GM19467 (cell line): Measurements from ENCODE around the gene TNIK.

Source experiments
- ATAC-seq: cut with Tn5 transposase; IDR thresholded peaks from one replicate; pipeline ENCODE4 v1.9.1; 2021; ENCODE audit warnings: mild to moderate bottlenecking, moderate library complexity; ENCODE audit not compliant: unreplicated experiment

The TNIK gene

DNA sequence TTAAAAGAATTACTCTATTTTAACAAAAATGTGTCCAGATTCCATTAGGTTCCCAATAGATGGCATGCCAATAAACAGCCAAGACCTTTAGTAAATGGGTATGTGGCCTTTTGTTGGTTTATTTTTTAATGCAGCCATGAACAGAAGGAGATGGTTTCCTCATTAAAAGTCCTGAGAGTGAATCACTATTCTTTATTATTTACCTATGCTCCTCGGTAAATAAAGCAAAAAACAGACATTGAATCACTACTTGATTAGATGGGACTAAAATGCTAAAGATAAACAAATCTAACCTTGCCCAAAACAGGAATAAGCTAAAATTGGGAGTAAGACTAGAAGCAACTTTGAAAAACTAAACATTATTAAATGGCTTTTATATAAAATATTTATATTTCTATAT is 94.2 kb downstream of the TNIK start:
- ATAC-seq, result no peak

DNA sequence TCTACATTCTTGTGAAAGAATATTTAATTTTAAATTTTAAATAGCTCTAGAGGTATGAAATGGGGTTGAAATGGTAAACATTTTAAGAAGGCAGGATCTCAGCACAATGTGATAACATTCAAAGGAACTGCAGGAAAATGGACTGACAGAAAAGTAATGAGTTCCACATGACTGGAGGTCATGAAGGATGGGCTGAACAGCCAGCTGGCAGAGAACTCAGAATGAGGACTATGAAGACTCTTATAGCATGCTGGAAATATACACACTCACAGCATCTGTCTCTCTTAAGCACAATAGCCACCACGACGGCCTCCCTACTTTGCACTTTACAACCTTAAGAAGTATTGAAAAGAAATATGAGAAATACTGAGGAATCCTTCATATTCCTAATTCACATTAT is 94.7 kb downstream of the TNIK start:
- ATAC-seq, result no peak

DNA sequence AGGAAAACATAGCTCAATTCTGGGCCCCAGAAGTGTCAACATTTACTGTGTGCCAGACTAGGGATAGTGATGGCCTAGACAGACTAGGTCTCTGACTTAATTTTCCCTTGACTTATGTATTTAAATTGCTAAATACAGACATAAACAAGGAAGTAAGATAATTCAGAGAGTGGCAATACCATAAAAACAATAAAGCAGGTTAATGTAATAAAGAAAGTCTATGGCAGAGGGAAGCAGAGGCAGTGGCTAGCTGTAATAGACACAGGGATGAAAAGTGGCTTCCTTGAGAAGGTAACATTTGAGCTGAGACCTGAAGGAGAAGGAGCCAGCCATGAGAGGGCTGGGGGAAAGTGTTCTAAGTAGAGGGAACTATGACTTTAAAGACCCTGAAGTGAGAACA is 95.7 kb downstream of the TNIK start:
- no peak for ATAC-seq

DNA sequence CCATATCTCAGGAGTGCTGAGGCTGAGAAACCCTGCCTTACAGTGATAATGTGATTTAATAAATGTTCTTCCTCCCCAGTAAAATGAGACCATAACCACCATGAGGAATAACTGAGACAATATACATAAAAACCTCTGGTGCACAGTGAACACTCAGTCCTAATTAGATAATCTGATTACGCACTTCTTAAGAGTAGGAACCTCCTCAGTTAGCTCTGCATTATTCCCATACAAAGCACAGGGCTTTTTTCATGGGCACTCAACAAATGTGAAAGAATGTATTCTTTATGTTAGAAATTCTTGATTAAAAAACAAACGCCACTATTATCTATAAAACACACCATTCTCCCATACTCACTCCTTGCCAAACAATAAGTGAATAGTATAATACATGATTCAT is 97.0 kb downstream of the TNIK start:
- ATAC-seq, result no peak

DNA sequence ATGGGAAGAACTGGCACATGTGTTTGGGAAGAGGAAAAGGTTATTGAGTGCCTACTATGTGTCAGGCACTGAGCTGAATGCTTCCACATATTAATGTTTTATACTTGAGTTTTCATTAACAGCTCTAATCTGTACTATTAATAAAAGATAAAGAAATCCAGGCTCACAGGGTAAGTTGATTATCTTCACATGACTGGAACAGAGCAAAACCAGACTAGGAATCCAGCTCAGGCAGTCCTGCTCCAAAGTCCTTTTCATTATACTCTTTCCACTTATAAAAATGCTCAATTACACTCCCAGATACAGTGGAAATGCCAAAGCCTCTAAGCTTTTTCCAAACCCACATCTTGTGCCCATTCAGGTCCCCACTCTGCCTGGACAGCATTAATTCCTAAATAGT is 97.6 kb downstream of the TNIK start:
- no peak for ATAC-seq

DNA sequence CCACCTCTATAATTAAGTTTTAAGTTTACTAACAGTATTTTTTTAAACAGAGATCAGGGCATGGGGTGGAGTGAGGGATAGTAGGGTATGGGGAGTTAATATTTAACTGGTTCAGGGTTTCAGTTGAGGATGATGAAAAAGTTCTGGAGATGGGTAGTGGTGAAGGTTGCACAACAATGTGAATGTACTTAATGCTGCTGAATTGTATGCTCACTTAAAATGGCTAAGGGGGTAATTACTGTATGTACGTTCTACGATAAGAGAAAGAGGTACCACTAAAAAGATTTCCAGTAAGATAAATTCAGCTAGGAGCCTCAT is 101.4 kb downstream of the TNIK start:
- no peak for ATAC-seq

DNA sequence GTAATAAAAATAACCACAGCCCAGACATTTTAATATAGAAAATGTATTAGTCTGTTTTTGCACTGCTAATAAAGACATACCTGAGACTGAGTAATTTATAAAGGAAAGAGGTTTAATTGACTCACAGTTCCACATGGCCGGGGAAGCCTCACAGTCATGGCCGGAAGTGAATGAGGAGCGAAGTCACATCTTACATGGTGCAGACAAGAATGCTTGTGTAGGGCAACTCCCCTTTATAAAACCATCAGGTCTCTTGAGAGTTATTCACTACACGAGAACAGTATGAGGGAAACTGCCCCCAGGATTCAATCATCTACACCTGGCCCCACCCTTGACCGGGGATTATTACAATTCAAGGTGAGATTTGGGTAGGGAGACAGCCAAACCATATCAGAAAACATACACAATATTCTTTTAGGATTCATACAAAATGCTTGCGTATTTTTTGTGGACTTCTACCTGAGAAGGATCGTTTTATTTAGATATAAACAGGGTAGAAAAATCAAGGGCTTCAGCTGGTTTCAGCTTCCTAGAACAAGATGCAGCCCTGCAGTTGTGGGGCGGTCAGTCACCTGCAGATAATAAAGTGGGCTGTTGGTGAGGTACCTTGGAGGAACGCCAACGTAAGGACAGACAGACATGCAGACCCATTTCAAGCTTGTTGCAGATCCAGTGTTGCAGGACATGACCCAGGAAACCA is 101.9 kb downstream of the TNIK start:
- ATAC-seq, result no peak

DNA sequence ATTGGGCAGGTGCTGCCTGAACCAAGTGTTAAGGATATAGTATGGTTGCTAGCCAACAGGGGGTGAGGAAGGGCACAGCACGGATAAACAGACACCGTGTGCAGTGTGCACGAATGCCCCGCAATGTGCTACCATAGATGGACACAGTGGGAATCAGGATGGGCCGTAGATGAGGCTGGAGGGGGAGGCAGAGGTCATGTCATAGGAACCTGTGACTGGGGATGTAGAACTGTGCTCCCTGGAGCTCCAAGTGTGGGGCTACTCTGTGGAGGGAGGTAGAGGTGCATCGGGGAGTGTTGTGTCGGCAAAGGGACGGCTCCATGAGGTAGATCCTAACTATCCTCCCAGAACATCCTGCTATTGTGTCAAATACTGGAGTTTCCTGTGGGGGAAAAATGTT is 102.5 kb downstream of the TNIK start:
- no peak for ATAC-seq

DNA sequence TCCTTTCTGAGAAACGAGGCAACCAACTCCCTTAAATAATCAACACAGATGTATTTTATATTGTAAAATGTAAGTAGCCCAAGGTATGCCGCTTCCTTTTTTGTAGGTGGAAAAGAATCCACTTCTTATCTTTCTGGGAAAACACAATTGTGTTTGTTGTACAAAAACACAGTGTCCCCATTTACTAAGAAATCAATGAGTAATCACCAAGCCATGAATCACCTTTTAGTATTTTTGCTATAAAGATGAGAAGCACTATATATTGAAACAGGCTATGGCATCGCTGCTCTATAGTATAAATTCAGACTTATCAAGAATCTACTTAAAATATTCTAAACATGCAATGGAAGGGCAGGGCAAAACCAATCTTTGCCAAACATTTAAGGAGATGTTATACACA is 104.0 kb downstream of the TNIK start:
- no peak for ATAC-seq

DNA sequence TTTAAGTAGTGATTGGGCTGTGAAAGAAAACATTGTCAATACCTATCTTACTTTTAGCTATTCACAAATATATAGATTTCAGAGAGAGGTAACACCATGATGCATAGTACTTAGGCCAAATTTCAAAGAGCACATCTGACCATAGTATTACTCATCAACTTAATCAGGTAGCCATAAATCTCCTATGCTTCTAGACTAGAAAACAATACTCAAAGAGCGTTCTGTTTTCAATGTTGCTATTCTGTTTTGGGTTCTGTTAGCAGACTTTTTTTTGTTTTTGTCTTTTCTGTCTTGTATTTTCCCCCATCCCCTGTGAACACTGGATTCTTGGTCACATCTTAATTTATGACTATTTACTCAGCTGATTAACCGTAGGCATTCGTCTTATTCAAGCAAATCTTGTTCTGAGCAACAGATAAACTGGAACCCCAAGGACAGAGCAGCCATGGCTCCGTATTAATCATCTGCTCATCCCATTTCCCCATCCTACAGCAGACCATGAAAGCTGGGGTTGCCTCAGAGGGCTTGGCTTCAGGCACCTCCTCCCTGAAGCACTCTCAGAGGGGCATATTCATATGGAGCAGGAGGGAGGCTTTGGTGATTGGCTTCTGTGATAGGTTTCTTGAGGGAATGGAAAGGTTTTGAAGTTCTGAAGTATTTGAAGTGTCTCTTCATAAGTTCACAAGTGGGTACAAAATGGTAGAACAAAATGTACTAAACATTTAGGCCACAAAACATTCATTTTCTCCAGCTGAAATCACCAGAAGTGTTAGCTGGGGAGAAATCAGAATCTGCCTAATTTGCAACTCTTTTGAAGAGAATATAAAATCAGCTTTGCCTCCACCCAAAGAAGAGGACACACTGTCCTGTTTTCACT is 105.3 kb downstream of the TNIK start:
- ATAC-seq, result no peak

DNA sequence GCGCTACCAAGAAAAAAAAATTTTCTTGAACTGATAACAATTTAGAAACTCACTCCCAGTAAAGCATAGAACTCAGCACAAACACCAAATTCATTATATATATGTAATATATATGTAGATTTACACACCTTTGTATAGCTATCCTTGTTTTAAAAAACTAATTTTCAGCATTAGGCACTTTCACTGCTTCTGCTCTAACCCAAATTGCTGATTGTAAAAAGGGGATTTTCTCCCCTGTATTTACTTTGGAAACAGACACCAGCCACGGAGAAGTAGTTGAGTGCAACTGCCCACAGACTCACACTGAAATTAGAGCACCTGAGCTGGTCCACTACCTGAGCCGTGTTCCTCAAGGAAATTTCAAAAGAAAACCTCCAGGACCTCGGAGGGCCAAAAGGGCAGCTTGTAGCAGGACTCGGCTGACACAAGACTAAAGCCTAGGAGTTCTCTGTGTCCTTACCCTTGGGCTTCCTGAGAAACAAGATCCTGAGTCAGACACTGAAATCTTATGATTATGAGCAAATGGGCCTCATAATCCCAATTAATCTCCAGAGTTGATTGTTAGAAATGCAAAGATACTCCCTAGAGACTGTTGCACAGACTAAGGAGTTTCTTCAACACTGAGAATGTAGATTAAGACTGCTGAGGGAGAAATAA is 106.0 kb downstream of the TNIK start:
- ATAC-seq, result no peak

DNA sequence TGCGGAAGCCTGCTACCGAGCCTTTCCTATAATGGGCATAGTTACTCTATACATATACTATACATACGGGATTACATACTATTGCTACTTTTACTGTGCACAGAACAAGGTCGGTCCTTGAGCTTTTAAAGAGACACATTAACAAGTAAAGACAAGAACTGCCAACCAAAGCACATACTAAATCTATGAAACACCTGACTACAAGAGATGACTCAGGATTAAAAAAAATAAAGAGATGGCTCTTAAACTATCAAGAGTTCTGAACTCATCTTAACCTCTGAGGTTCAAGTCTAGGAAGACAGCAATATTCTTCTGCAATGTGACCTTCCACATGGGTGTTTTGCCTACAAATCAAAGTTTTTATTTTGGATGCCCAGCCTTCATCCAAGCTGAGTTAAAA is 106.8 kb downstream of the TNIK start:
- no peak for ATAC-seq

DNA sequence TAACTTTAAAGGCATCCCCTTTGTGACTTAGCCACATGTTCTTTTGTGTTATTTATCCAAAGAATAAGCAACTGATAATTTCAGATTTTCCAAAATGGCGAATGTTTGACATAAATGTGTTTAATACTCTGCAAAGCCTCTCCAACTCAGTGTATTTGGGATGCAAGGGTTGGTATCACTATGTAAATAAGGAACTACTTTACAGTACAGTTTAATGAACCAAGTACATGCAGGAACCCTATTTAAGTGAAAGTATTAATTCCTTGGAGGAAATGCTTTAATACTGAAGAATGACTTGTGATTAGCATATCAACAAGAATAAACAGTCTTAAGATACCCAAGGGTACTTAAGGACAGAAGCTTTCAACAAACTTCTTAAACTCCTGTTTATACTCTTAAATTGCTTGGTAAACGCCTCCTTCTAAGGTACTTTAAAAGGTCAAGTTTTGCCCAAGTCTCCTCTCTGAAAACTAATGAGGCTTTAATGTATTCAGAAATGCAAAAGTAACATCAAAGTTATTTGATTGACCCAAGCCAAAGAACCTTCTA is 107.7 kb downstream of the TNIK start:
- no peak for ATAC-seq

DNA sequence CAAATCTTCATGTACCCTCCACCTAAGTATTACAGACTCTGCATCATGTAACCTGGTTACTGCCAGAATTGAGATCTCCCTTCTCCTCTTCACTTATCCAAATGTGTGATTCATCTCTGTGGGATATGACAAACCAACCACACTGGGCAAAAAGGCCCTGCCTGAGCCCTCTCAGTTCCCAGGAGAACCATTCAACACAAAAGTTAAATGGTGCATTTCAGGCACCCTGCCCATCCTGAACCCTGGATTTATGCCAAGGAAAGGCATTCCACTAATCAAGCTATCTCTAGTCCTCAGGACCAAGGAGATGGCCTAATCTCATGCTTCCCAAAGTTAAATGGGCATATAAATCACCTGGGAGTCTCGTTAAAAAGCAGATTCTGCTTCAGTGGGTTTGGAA is 108.5 kb downstream of the TNIK start:
- no peak for ATAC-seq

DNA sequence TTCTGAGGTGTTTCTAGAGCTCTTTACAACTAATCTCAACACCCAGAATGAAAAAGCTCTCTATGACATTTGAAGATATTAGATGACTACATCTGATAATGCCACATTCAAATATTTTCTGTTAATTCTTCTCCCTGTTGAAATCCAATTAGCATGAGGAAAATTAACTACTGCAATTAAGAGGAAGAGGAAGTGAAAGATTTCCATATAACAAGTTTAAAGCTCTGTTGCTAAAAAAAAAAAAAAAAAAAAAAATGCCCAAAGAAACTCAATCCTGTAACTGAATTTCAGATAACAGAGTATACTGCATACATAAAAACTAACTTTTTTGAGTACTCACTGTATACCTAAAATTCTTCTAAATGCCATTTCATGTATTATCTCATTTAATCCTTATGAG is 109.8 kb downstream of the TNIK start:
- no peak for ATAC-seq

DNA sequence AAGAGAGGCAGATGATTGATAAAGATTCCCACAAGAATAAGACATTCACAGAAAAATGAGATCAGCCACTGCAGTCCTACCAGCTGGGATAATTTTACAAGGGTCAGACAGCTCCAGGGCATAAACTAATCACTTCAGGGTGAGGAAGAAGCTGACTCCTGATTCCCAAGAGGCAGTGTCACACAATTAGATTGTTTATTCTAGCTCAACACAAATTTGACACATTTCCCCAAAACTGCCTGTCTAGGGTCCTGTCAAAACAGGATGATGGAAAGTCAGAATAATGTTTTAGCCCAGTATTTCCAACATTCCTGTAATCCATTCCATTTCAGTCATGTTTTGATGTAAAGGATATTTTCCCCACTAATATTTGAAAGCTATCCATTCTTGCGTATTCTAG is 110.8 kb downstream of the TNIK start:
- no peak for ATAC-seq

DNA sequence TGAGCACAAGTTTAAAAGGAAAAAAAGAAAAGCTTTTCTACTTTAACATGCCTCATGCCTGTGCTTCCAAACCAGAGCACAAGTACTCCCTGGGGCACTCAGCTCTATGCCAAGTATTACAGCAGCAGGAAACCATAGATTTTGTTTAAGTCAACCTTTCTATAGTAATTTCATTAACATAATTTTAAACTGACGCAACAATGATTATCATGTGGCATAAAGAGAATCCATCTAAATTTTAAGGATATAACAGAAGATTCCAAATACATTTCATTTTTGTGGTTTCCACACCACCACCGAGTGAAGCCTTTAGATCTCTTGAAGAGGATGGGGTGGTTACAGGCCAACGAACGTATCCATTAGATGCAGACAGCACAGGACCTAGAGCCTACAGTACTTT is 112.1 kb downstream of the TNIK start:
- peak; percentile 5 for ATAC-seq

DNA sequence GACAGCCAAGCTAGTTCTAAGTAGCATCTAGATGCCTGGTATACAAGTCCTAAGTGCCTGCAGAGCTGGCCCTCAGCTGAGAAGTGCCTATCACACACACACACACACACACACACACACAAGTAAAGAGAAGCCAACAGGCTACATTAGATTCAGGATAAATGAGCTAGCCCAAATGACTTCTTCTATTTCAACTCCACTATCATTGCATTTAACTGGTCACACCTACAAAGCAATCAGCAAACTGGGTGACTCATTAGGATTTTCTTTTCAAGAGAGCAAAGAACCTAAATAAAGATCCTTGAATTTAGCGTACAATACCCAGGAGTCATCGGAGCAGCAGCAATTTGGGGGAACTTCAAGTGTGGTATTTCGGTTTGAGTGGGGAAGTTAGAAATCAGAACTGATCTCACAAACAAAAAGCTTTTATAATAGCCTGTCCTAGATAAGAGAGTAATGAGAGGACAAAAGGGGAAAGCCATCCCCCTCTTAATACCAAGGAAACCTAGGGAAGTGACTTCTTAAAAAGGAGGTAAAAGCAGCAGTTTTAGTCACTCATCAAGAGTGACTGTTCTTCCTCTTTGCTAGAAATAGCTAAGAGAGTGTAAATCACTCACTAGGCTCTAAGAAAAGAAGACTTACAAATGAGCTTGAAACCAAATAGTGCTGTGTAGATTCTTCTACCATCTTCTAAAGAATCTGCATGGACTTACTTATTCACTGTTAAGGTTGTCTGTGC is 112.7 kb downstream of the TNIK start:
- ATAC-seq, result peak; percentile 49

DNA sequence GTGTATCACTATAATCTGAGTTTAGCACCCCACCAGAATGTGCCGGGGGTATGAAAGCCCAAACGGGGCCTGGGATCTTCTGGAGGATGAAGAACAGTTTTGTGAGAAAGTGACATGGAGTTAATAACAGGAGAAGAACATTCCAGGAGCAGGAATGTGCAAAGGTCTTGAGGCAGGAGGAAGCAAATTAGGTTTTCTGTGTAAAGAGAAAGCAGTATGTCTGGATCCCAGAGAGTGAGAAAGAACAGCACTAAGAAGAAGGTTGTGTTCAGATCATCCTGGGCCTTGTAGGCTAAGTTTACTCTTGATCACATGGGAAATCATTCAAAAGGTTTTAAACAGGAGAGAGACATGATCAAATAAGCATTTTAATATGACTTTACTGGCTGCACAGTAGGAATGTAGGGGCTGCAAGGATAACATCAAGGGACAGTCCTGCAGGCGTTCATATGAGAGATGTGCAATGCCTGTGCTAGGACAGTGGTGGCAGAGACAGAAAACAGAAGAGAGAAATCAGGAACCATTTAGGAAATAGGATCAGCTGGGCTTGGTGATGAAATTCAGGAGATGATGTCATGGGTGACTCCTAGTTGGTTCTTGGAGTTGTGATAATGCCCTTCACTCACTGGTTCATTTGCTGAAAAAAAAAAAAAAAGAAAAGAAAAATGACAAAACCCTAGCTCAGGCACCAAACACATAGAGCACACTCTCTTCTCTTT is 113.5 kb downstream of the TNIK start:
- ATAC-seq, result no peak

DNA sequence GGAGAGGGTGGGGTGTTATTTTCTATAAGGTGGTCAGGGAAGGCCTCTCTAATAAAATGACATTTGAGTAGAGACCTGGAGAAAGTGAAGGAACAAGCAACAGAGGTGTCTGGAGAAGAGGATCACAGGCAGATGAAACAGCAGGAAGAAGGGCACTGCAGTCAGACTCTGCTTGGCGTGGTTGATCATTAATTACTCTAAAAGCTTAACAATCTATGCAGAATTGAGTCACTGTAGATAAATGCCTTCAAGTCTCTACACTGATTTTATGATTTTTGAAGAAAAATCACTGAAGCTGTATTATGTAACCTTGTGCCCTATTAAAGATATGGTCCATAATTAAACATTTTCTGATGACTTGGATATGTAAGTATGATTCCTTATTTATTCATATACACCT is 114.2 kb downstream of the TNIK start:
- ATAC-seq, result no peak
